ENCODE measurements around the gene MASP1.
A peak's percentile ranks its signal among the peaks of the same experiment; 100 is the strongest.

The MASP1 gene

GRCh38 chr3:187323091-187323490 lies 31.6 kb upstream of the MASP1 start:
- H3K27ac ChIP-seq = no peak overlapping the region
- TF ChIP-seq ZFX (IDR thresholded peaks at IDR 0.05) (no peak), CTCF (conservative IDR thresholded peaks at IDR 0.05) (no peak)

GRCh38 chr3:187322291-187322690 lies 30.8 kb upstream of the MASP1 start:
- no peak overlapping the region for H3K27ac ChIP-seq
- no peak for TF ChIP-seq ZFX (IDR thresholded peaks at IDR 0.05)

GRCh38 chr3:187321766-187322165 lies 30.2 kb upstream of the MASP1 start:
- H3K27ac ChIP-seq = no peak overlapping the region
- no peak for TF ChIP-seq ZFX (IDR thresholded peaks at IDR 0.05)
- no peak for TF ChIP-seq CTCF (conservative IDR thresholded peaks at IDR 0.05)

- H3K27ac ChIP-seq = no peak overlapping the region
- no peak for TF ChIP-seq ZFX (IDR thresholded peaks at IDR 0.05)
- TF ChIP-seq CTCF (conservative IDR thresholded peaks at IDR 0.05) = peak; percentile 82
Measured at GRCh38 chr3:187319699-187320302, 28.3 kb upstream of the MASP1 start.

- TF ChIP-seq ZFX (IDR thresholded peaks at IDR 0.05) (no peak), CTCF (conservative IDR thresholded peaks at IDR 0.05) (peak; percentile 85)
- H3K27ac ChIP-seq = no peak overlapping the region
Measured at GRCh38 chr3:187318819-187319616, 27.5 kb upstream of the MASP1 start.

- no peak overlapping the region for H3K27ac ChIP-seq
- no peak for TF ChIP-seq ZFX (IDR thresholded peaks at IDR 0.05)
- no peak for TF ChIP-seq CTCF (conservative IDR thresholded peaks at IDR 0.05)
Measured at GRCh38 chr3:187315872-187316271, 24.3 kb upstream of the MASP1 start.

GRCh38 chr3:187314176-187314575 lies 22.6 kb upstream of the MASP1 start:
- H3K27ac ChIP-seq = no peak overlapping the region
- TF ChIP-seq ZFX (IDR thresholded peaks at IDR 0.05) (no peak), CTCF (conservative IDR thresholded peaks at IDR 0.05) (no peak)

All from C4-2B (cell line).